Muscle of arm (tissue), 12 donors: ENCODE measurements around the gene NTN3. TPM values are rescaled to one million over a fixed set of nuclear protein-coding genes. Genes with fewer than 3 reads are reported as not detected.
"Not testable (repeated sequence)": the region's sequence is repeated elsewhere in the genome, so short reads cannot be mapped to it uniquely, and the experiment has no call there.

Experiments used
- DNase-seq: peaks from one replicate; pipeline ENCODE4 v3.0.0-alpha.2; 2013
- polyA plus RNA-seq, 12 donors: library from polyadenylated mRNA; unstranded; fragments of 120-200 nt; gene quantifications; one replicate each; pipeline ENCODE4 v1.2.1, GENCODE V29; 2013; ENCODE audit not compliant: insufficient read length in 12 of 12

NTN3 gene
- polyA plus RNA-seq, 12 donors, result 1.2 to 5.6 (median 2.2) TPM; not detected in 1

GRCh38 chr16:2477327-2477726, 6.2 kb downstream of the NTN3 start:
- no peak for DNase-seq

- no peak for DNase-seq
Observed at GRCh38 chr16:2478279-2478678, 7.2 kb downstream of the NTN3 start.

GRCh38 chr16:2479996-2480395, 8.9 kb downstream of the NTN3 start:
- not testable (repeated sequence) for DNase-seq

- no peak for DNase-seq
Observed at GRCh38 chr16:2480948-2481347, 9.9 kb downstream of the NTN3 start.

- DNase-seq, result no peak
Observed at GRCh38 chr16:2481676-2482075, 10.6 kb downstream of the NTN3 start.

GRCh38 chr16:2482249-2482648, 11.2 kb downstream of the NTN3 start:
- DNase-seq, result no peak

- DNase-seq, result no peak
Observed at GRCh38 chr16:2482708-2483534, 11.8 kb downstream of the NTN3 start.

- no peak for DNase-seq
Observed at GRCh38 chr16:2483939-2484897, 13.1 kb downstream of the NTN3 start.

GRCh38 chr16:2484898-2485508, 13.9 kb downstream of the NTN3 start:
- no peak for DNase-seq

GRCh38 chr16:2485811-2486507, 14.9 kb downstream of the NTN3 start:
- no peak for DNase-seq

- no peak for DNase-seq
Observed at GRCh38 chr16:2486645-2487516, 15.8 kb downstream of the NTN3 start.

GRCh38 chr16:2487517-2487842, 16.4 kb downstream of the NTN3 start:
- no peak for DNase-seq

GRCh38 chr16:2487903-2488531, 16.9 kb downstream of the NTN3 start:
- no peak for DNase-seq

- no peak for DNase-seq
Observed at GRCh38 chr16:2489581-2489980, 18.5 kb downstream of the NTN3 start.

- no peak for DNase-seq
Observed at GRCh38 chr16:2490190-2491105, 19.4 kb downstream of the NTN3 start.

GRCh38 chr16:2492292-2492691, 21.2 kb downstream of the NTN3 start:
- DNase-seq, result no peak

GRCh38 chr16:2493605-2494004, 22.5 kb downstream of the NTN3 start:
- no peak for DNase-seq

GRCh38 chr16:2494616-2495015, 23.5 kb downstream of the NTN3 start:
- DNase-seq, result no peak

GRCh38 chr16:2495041-2495440, 23.9 kb downstream of the NTN3 start:
- DNase-seq, result no peak
